Astrocyte of the cerebellum (primary cell): Measurements from ENCODE around the gene RAPSN.

Experiments
- DNase-seq: peaks from one replicate; pipeline ENCODE4 v3.0.0-alpha.2; 2011; ENCODE audit warnings: low read depth
- H3K4me3 ChIP-seq: 2 replicates; pipeline ENCODE4 v1.5.1; 2011; ENCODE audit warnings: mild to moderate bottlenecking, low read depth, low read length, moderate library complexity
- CTCF ChIP-seq: IDR thresholded peaks from 2 replicates; pipeline ENCODE4 v1.5.1; 2012; ENCODE audit warnings: low read length, low read depth, moderate library complexity, mild to moderate bottlenecking; ENCODE audit errors: missing control alignments
- in situ Hi-C: cut with HindIII; loops from 2 replicates; pipeline ENCODE4 v1.10.0; 2017; ENCODE audit warnings: low sequenced_read_pairs

Gene RAPSN

GRCh38 chr11:47478651-47479329, 29.9 kb upstream of the RAPSN start:
- no peak for TF ChIP-seq CTCF
- no peak for DNase-seq
- H3K4me3 ChIP-seq = no peak overlapping the region
- in situ Hi-C loops = no loop called here

GRCh38 chr11:47477753-47478152, 28.8 kb upstream of the RAPSN start:
- DNase-seq = no peak
- in situ Hi-C loops = no loop called here
- no peak overlapping the region for H3K4me3 ChIP-seq
- TF ChIP-seq CTCF = no peak

GRCh38 chr11:47477323-47477722, 28.4 kb upstream of the RAPSN start:
- no peak for TF ChIP-seq CTCF
- DNase-seq = no peak
- no peak overlapping the region for H3K4me3 ChIP-seq
- in situ Hi-C loops = no loop called here

- no peak overlapping the region for H3K4me3 ChIP-seq
- no peak for DNase-seq
- in situ Hi-C loops = no loop called here
- no peak for TF ChIP-seq CTCF
Observed at GRCh38 chr11:47470671-47471070, 21.7 kb upstream of the RAPSN start.

- no peak overlapping the region for H3K4me3 ChIP-seq
- no peak for DNase-seq
- in situ Hi-C loops = no loop called here
- TF ChIP-seq CTCF = no peak
Observed at GRCh38 chr11:47469361-47470179, 20.6 kb upstream of the RAPSN start.

GRCh38 chr11:47468598-47469214, 19.8 kb upstream of the RAPSN start:
- no peak for DNase-seq
- in situ Hi-C loops = no loop called here
- TF ChIP-seq CTCF = no peak
- H3K4me3 ChIP-seq = no peak overlapping the region
